K562 treated with DMSO at 1 percent for 24 hours (cell line): ENCODE results near the gene NUP43. TPM values are rescaled to one million over a fixed set of nuclear protein-coding genes. Genes with fewer than 3 reads are reported as not detected.

Source experiments
- total RNA-seq: library from RNA; unstranded; fragments of 300-600 nt; gene quantifications from 2 replicates; pipeline ENCODE4 v1.2.3, GENCODE V29; 2022; ENCODE audit warnings: low read depth; ENCODE audit not compliant: insufficient read depth

NUP43 gene, protein sequence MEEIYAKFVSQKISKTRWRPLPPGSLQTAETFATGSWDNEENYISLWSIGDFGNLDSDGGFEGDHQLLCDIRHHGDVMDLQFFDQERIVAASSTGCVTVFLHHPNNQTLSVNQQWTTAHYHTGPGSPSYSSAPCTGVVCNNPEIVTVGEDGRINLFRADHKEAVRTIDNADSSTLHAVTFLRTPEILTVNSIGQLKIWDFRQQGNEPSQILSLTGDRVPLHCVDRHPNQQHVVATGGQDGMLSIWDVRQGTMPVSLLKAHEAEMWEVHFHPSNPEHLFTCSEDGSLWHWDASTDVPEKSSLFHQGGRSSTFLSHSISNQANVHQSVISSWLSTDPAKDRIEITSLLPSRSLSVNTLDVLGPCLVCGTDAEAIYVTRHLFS
- total RNA-seq, result 27.0 and 27.3 TPM in 2 replicates

DNA sequence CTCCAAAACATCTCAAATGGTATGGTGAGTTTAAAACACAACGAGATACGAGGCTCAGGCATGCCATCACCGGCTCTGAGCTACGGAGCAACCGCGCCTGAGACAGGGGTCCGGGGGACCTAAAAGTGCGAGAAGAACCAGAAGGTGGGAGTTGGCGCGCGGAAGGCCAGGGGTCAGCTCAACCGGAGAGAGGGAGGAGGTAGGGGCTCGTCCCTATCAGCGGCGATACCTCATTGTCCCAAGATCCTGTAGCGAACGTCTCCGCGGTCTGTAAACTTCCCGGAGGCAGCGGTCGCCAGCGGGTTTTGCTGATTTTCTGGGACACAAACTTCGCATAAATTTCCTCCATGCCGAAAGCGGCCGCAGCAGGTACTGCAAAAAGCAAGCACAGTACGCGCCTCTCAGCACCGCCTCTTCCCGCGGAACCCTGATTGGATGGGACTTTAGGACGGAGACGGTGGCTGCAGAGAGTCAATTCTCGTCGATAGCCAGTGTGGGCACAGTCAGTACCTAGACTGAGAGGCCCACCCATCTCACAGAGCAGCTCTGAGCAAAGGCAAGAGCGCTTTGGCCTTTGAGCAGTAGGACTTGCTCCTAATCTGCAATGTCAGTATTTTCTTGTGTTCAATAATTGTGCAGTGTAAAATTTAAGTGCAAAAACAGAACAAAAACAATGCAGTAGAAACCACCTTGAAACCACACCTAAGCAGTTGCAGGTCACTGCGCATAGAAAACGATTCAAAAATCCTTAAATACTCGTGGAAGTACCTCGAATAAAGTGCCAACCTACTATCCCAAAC, at the start of gene NUP43:
NUP43 (minus strand) TSS at position 383 of the 800 bp plus-strand sequence; CDS start at position 349, 34 bp downstream.

GRCh38 chr6:149749594-149750135, 3.3 kb upstream of the NUP43 start, which contains the start of gene PCMT1:
Gene PCMT1 (plus strand): TSS chr6:149749741. CDS start chr6:149749902, 161 bp downstream.

GRCh38 chr6:149717588-149718458, 28.5 kb downstream of the NUP43 start, which contains the start of gene LATS1:
Gene LATS1 (minus strand): TSS chr6:149718101. CDS start chr6:149702126, 15,975 bp downstream.

Other genes starting within 250 kb of the NUP43 start
- gene PPIL4, start 200.5 kb downstream of the NUP43 start, total RNA-seq, result 11.0 and 12.9 TPM in 2 replicates
- gene GINM1, start 180.2 kb downstream of the NUP43 start, total RNA-seq, result 19.1 and 23.2 TPM in 2 replicates
- gene KATNA1, start 97.8 kb downstream of the NUP43 start, total RNA-seq, result 25.6 and 31.8 TPM in 2 replicates
- 10.2 and 10.7 TPM in 2 replicates for gene LATS1, start 28.4 kb downstream of the NUP43 start, total RNA-seq
- gene PCMT1, start 3.2 kb upstream of the NUP43 start, total RNA-seq, result 358 and 384 TPM in 2 replicates
- gene LRP11, start 117.8 kb upstream of the NUP43 start, total RNA-seq, result 8.1 and 8.7 TPM in 2 replicates
- not detected in 2 replicates for gene RAET1E, start 151.6 kb upstream of the NUP43 start, total RNA-seq
- gene RAET1G, start 176.6 kb upstream of the NUP43 start, total RNA-seq, result 0.38 TPM in 1 of 2 replicates, not detected in the other
- gene ULBP2, start 195.5 kb upstream of the NUP43 start, total RNA-seq, result 12.7 and 18.3 TPM in 2 replicates
- 7.2 and 7.7 TPM in 2 replicates for gene ULBP1, start 217.4 kb upstream of the NUP43 start, total RNA-seq